ENCODE data around the gene STEAP4.

The STEAP4 gene

GRCh38 chr7:88311675-88312036, 5.0 kb upstream of the STEAP4 start:
- TF ChIP-seq REST (IDR thresholded peaks at IDR 0.05; ENCODE audit: insufficient read depth in 1 of 2, low read depth in 2 of 2, low read length in 2 of 2), result no peak
- no peak for TF ChIP-seq FOXP2 (optimal IDR thresholded peaks at IDR 0.05; ENCODE audit: borderline replicate concordance, extremely low read depth, extremely low read length, insufficient read depth)
- TF ChIP-seq TAF1 (IDR thresholded peaks at IDR 0.05; ENCODE audit: borderline replicate concordance, insufficient read depth, low read length), result no peak
- no peak for TF ChIP-seq POLR2AphosphoS5 (IDR thresholded peaks at IDR 0.05; ENCODE audit: low read depth, low read length)
- TF ChIP-seq SIN3A (IDR thresholded peaks at IDR 0.05; ENCODE audit: borderline replicate concordance, insufficient read depth, low read length), result no peak

- no peak for TF ChIP-seq REST (IDR thresholded peaks at IDR 0.05; ENCODE audit: insufficient read depth in 1 of 2, low read depth in 2 of 2, low read length in 2 of 2)
- no peak for TF ChIP-seq FOXP2 (optimal IDR thresholded peaks at IDR 0.05; ENCODE audit: borderline replicate concordance, extremely low read depth, extremely low read length, insufficient read depth)
- TF ChIP-seq TAF1 (IDR thresholded peaks at IDR 0.05; ENCODE audit: borderline replicate concordance, insufficient read depth, low read length), result no peak
- TF ChIP-seq SIN3A (IDR thresholded peaks at IDR 0.05; ENCODE audit: borderline replicate concordance, insufficient read depth, low read length), result no peak
- TF ChIP-seq POLR2AphosphoS5 (IDR thresholded peaks at IDR 0.05; ENCODE audit: low read depth, low read length), result no peak
Observed at GRCh38 chr7:88310956-88311674, 4.4 kb upstream of the STEAP4 start.

GRCh38 chr7:88309819-88310218, 3.1 kb upstream of the STEAP4 start:
- TF ChIP-seq REST (IDR thresholded peaks at IDR 0.05; ENCODE audit: insufficient read depth in 1 of 2, low read depth in 2 of 2, low read length in 2 of 2) (no peak), TAF1 (IDR thresholded peaks at IDR 0.05; ENCODE audit: borderline replicate concordance, insufficient read depth, low read length) (no peak)

GRCh38 chr7:88307823-88308222, 1.1 kb upstream of the STEAP4 start:
- TF ChIP-seq POLR2AphosphoS5 (IDR thresholded peaks at IDR 0.05; ENCODE audit: low read depth, low read length), result no peak
- TF ChIP-seq TAF1 (IDR thresholded peaks at IDR 0.05; ENCODE audit: borderline replicate concordance, insufficient read depth, low read length), result no peak
- no peak for TF ChIP-seq SIN3A (IDR thresholded peaks at IDR 0.05; ENCODE audit: borderline replicate concordance, insufficient read depth, low read length)
- TF ChIP-seq REST (IDR thresholded peaks at IDR 0.05; ENCODE audit: insufficient read depth in 1 of 2, low read depth in 2 of 2, low read length in 2 of 2), result no peak
- no peak for TF ChIP-seq FOXP2 (optimal IDR thresholded peaks at IDR 0.05; ENCODE audit: borderline replicate concordance, extremely low read depth, extremely low read length, insufficient read depth)

GRCh38 chr7:88307412-88307811, 718 bp upstream of the STEAP4 start:
- no peak for TF ChIP-seq FOXP2 (optimal IDR thresholded peaks at IDR 0.05; ENCODE audit: borderline replicate concordance, extremely low read depth, extremely low read length, insufficient read depth)
- no peak for TF ChIP-seq SIN3A (IDR thresholded peaks at IDR 0.05; ENCODE audit: borderline replicate concordance, insufficient read depth, low read length)

All from PFSK-1 (cell line).